HG03097 (cell line): ENCODE results near the gene DIP2C.
"Not testable (repeated sequence)": the region's sequence is repeated elsewhere in the genome, so short reads cannot be mapped to it uniquely, and the experiment has no call there.

Experiments used
- ATAC-seq: cut with Tn5 transposase; IDR thresholded peaks from one replicate; pipeline ENCODE4 v1.9.1; 2021; ENCODE audit not compliant: unreplicated experiment, low FRiP score

Gene DIP2C

GRCh38 chr10:661597-662222 is 27.8 kb downstream of the DIP2C start:
- no peak for ATAC-seq

- no peak for ATAC-seq
These were observed 28.4 kb downstream of the DIP2C start for GRCh38 chr10:660970-661596.

- no peak for ATAC-seq
These were observed 29.0 kb downstream of the DIP2C start for GRCh38 chr10:660413-660969.

- no peak for ATAC-seq
These were observed 29.8 kb downstream of the DIP2C start for GRCh38 chr10:659688-660141.

GRCh38 chr10:657816-658350 is 31.6 kb downstream of the DIP2C start:
- ATAC-seq = not testable (repeated sequence)

GRCh38 chr10:656883-657282 is 32.6 kb downstream of the DIP2C start:
- no peak for ATAC-seq

- ATAC-seq = no peak
These were observed 34.3 kb downstream of the DIP2C start for GRCh38 chr10:655184-655583.

- no peak for ATAC-seq
These were observed 34.8 kb downstream of the DIP2C start for GRCh38 chr10:654647-654996.

GRCh38 chr10:653991-654646 is 35.3 kb downstream of the DIP2C start:
- no peak for ATAC-seq

GRCh38 chr10:652832-653459 is 36.5 kb downstream of the DIP2C start:
- not testable (repeated sequence) for ATAC-seq

- no peak for ATAC-seq
These were observed 37.2 kb downstream of the DIP2C start for GRCh38 chr10:652233-652632.

- ATAC-seq = no peak
These were observed 37.8 kb downstream of the DIP2C start for GRCh38 chr10:651692-652091.

GRCh38 chr10:650886-651615 is 38.4 kb downstream of the DIP2C start:
- no peak for ATAC-seq

- no peak for ATAC-seq
These were observed 39.0 kb downstream of the DIP2C start for GRCh38 chr10:650441-650851.

GRCh38 chr10:649798-650440 is 39.5 kb downstream of the DIP2C start:
- ATAC-seq = no peak

GRCh38 chr10:649445-649797 is 40.0 kb downstream of the DIP2C start:
- ATAC-seq = no peak

GRCh38 chr10:647019-647418 is 42.4 kb downstream of the DIP2C start:
- not testable (repeated sequence) for ATAC-seq

GRCh38 chr10:646118-646524 is 43.3 kb downstream of the DIP2C start:
- no peak for ATAC-seq

GRCh38 chr10:644943-645334 is 44.5 kb downstream of the DIP2C start:
- no peak for ATAC-seq
